ENCODE data around the gene NELL1. TPM values are rescaled to one million over a fixed set of nuclear protein-coding genes. Genes with fewer than 3 reads are reported as not detected.

The NELL1 gene
- total and polyA plus RNA-seq, 7 donors, result 0.01 TPM; not detected in 6

DNA sequence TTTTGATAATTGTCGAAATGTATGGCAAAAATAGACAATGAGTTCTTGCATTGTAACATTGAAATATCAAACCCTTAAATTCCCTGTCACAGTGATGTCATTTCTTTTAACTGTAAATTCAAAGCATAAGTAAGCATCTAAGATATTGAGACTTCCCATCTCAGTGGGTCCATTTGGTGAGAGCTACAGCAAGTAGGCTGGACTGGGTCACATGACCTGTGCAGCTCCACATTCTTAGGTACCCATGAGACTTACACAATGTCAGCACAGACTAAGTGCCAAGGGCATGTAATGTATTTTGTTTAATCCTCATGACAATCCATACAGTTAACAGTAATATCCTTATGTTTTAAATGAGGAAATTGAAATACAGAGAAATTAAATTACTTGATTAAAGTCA, 210.7 kb downstream of the NELL1 start:
- Histone ChIP-seq H3K4me1 (no peaks in the 10 kb centered on the region), H3K36me3 (ENCODE audit: insufficient read depth in 1 of 2, low read depth in 1 of 2) (no peaks in the 10 kb centered on the region), H3K4me3 (no peak overlapping the region), H3K27ac (no peak overlapping the region), H3K27me3 (ENCODE audit: insufficient read depth in 3 of 3, low read length in 2 of 3) (no peaks in the 10 kb centered on the region), H3K9me3 (no peaks in the 10 kb centered on the region)
- DNase-seq, result no peak
- intact Hi-C loops (cut with DNase I), result loop anchor here in 1 of 2 donors (2.0 kb wide), 1 partner anchor 57 kb away; no protein-coding TSS in a partner anchor
- no peak for ATAC-seq
- TF ChIP-seq, protein P1, sequence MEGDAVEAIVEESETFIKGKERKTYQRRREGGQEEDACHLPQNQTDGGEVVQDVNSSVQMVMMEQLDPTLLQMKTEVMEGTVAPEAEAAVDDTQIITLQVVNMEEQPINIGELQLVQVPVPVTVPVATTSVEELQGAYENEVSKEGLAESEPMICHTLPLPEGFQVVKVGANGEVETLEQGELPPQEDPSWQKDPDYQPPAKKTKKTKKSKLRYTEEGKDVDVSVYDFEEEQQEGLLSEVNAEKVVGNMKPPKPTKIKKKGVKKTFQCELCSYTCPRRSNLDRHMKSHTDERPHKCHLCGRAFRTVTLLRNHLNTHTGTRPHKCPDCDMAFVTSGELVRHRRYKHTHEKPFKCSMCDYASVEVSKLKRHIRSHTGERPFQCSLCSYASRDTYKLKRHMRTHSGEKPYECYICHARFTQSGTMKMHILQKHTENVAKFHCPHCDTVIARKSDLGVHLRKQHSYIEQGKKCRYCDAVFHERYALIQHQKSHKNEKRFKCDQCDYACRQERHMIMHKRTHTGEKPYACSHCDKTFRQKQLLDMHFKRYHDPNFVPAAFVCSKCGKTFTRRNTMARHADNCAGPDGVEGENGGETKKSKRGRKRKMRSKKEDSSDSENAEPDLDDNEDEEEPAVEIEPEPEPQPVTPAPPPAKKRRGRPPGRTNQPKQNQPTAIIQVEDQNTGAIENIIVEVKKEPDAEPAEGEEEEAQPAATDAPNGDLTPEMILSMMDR (IDR thresholded peaks at IDR 0.05), result no peak
- 38 to 84% (median 79%) methylated on average over 1 of the region's 1 CpG for WGBS, 3 donors

DNA sequence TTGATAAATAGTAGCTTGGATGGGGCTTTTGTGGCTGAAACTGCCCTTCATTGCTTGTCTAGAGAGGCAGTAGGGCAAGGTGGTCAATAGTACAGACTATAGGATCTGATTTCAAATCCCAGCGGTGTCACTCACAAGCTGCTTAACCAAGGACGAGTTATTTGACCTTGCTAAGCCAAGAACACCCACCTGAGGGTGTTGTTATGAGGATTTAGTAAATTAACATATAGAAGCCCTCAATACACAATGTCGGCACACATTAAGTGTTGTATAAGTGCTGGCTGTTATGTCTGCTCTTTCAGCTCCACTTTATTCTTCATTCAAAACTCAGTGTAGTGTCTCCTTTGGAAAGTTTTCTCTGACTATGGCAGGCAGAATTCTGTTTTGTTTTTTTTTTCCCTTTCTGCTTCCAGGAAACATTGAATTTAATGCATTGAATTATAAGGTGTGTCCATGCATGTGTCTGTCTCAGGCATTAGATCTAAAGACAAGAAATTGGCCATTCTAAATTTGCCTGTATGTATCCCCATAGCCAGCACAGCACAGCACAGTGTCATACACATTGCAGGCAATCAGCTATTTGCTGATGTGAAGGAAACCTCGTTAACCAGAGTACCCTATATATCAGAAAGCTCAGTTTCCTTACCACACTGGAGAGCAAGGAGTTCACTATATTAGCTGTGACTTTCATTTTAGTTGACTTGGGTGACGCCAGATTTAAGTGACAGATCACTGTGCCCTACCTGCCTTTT, 212.1 kb downstream of the NELL1 start:
- Histone ChIP-seq H3K27ac (no peak overlapping the region), H3K36me3 (ENCODE audit: insufficient read depth in 1 of 2, low read depth in 1 of 2) (no peaks in the 10 kb centered on the region), H3K9me3 (no peaks in the 10 kb centered on the region), H3K27me3 (ENCODE audit: insufficient read depth in 3 of 3, low read length in 2 of 3) (peaks cover 0 to 2% (median 0%) of the 10 kb centered on the region in 3 donors), H3K4me3 (no peak overlapping the region), H3K4me1 (no peaks in the 10 kb centered on the region)
- TF ChIP-seq, protein P1 (IDR thresholded peaks at IDR 0.05), result no peak
- intact Hi-C loops (cut with DNase I), result loop anchor here in 1 of 2 donors (2.0 kb wide), 1 partner anchor 59 kb away; no protein-coding TSS in a partner anchor
- no peak for ATAC-seq
- WGBS, 3 donors, result 34 to 46% (median 37%) methylated on average over 5 of the region's 5 CpGs
- DNase-seq, result no peak

DNA sequence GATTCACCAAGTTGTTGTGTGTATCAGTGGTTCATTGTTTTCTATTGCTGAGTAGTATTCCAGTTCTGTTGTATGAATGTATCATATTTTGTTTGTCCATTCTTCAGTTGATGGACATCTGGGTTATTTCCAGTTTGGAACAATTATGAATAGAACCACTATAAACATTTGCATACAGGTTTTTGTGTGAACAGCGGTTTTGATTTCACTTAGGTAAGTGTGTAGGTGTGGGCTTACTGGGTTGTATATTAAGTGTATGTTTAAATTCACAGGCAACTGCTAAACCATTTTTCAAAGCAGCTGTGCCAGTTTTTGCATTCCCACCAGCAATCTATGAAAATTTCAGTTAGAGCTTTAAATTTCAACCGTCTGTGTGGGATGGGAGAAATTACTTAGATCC, 217.8 kb downstream of the NELL1 start:
- ATAC-seq (no peak), DNase-seq (no peak)
- no peak overlapping the region for H3K4me3 ChIP-seq
- TF ChIP-seq, protein P1 (IDR thresholded peaks at IDR 0.05), result no peak
- peaks cover 0 to 2% (median 2%) of the 10 kb centered on the region in 3 donors for H3K27me3 ChIP-seq (ENCODE audit: insufficient read depth in 3 of 3, low read length in 2 of 3)
- WGBS, 3 donors, result 50 to 61% (median 59%) methylated on average over 2 of the region's 2 CpGs
- intact Hi-C loops (cut with DNase I), result no loop called here
- no peaks in the 10 kb centered on the region for H3K9me3 ChIP-seq
- H3K27ac ChIP-seq, result no peak overlapping the region
- H3K36me3 ChIP-seq (ENCODE audit: insufficient read depth in 1 of 2, low read depth in 1 of 2), result no peaks in the 10 kb centered on the region
- no peaks in the 10 kb centered on the region for H3K4me1 ChIP-seq

DNA sequence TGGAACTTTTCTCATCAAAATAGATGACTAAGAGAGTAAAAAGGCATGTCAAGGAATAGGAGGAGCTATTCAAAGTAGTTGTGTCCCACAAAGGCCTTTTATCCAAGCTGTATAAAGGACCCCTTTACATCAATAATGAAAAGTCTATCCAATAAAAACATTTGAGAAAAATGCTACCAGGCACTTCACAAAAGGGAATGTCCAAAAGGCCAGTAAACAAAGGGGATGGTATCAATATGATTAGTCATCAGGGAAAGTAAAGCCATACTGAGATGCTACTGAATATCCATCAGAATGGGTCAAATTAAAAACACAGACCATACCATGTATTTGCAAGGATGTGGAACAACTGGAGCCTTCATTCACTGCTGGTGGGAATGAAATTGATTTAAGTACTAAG, 224.9 kb downstream of the NELL1 start:
- H3K9me3 ChIP-seq, result no peaks in the 10 kb centered on the region
- intact Hi-C loops (cut with DNase I), result no loop called here
- H3K27me3 ChIP-seq (ENCODE audit: insufficient read depth in 3 of 3, low read length in 2 of 3), result peaks cover 0 to 2% (median 0%) of the 10 kb centered on the region in 3 donors
- H3K36me3 ChIP-seq (ENCODE audit: insufficient read depth in 1 of 2, low read depth in 1 of 2), result no peaks in the 10 kb centered on the region
- DNase-seq (no peak), ATAC-seq (no peak)
- H3K27ac ChIP-seq, result no peak overlapping the region
- TF ChIP-seq, protein P1 (IDR thresholded peaks at IDR 0.05), result no peak
- no peaks in the 10 kb centered on the region for H3K4me1 ChIP-seq
- H3K4me3 ChIP-seq, result no peak overlapping the region

Data from psoas muscle (tissue), 8 donors.